ENCODE data around the gene MYO5C.

The MYO5C gene

GRCh38 chr15:52193321-52193720 is 102.3 kb downstream of the MYO5C start:
- Mint-ChIP-seq H3K9me3 (no peaks in the 10 kb centered on the region), H3K4me1 (no peaks in the 10 kb centered on the region), H3K27me3 (ENCODE audit: low read depth, poor library complexity) (no peaks in the 10 kb centered on the region), H3K27ac (peak overlapping the region; percentile 75), H3K4me3 (no peak overlapping the region), H3K36me3 (ENCODE audit: low read depth) (no peaks in the 10 kb centered on the region)
- TF ChIP-seq CTCF (IDR thresholded peaks at IDR 0.05), result no peak
- DNase-seq, result no peak

- H3K4me1 Mint-ChIP-seq, result no peaks in the 10 kb centered on the region
- no peaks in the 10 kb centered on the region for H3K36me3 Mint-ChIP-seq (ENCODE audit: low read depth)
- peaks cover 2% of the 10 kb centered on the region for H3K27me3 Mint-ChIP-seq (ENCODE audit: low read depth, poor library complexity)
- no peak for TF ChIP-seq CTCF (IDR thresholded peaks at IDR 0.05)
- H3K4me3 Mint-ChIP-seq, result no peak within 1 kb of the TSS
- no peak within 1 kb of the TSS for H3K27ac Mint-ChIP-seq
- H3K9me3 Mint-ChIP-seq, result no peaks in the 10 kb centered on the region
- no peak for DNase-seq
Measured at GRCh38 chr15:52191207-52191606, 104.4 kb downstream of the MYO5C start, which contains the start of gene GNB5. GNB5 (minus strand) TSS chr15:52191392; CDS start chr15:52184676, 6,716 bp downstream.

- no peaks in the 10 kb centered on the region for H3K36me3 Mint-ChIP-seq (ENCODE audit: low read depth)
- H3K4me3 Mint-ChIP-seq, result no peak overlapping the region
- no peak overlapping the region for H3K27ac Mint-ChIP-seq
- DNase-seq, result no peak
- no peak for TF ChIP-seq CTCF (IDR thresholded peaks at IDR 0.05)
- H3K27me3 Mint-ChIP-seq (ENCODE audit: low read depth, poor library complexity), result peaks cover 15% of the 10 kb centered on the region
- no peaks in the 10 kb centered on the region for H3K9me3 Mint-ChIP-seq
- H3K4me1 Mint-ChIP-seq, result no peaks in the 10 kb centered on the region
Measured at GRCh38 chr15:52186651-52187486, 108.7 kb downstream of the MYO5C start.

DNA sequence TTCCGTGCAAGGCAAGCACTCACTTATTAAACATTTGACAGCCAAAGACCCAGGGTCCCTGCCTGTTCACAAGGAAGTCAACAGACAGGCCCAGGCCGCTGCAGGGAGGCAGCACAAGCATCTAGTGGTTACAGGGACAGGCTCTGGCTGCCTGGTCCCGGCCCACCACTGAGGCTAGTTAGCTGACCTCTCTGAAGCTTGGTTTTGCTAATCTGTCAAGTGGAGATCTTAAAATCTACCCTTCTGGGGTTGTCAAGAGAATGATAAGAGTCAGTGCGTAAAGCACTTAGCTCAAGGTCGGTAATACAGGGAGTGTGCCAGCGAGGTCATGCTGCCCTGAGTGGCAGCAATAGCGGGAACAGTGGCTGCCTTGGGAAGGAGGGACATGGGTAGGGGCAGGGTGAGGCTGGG is 110.4 kb downstream of the MYO5C start:
- Mint-ChIP-seq H3K27me3 (ENCODE audit: low read depth, poor library complexity) (peaks cover 32% of the 10 kb centered on the region), H3K4me3 (no peak overlapping the region), H3K27ac (no peak overlapping the region), H3K4me1 (peaks cover 8% of the 10 kb centered on the region), H3K9me3 (no peaks in the 10 kb centered on the region), H3K36me3 (ENCODE audit: low read depth) (no peaks in the 10 kb centered on the region)
- no peak for TF ChIP-seq CTCF (IDR thresholded peaks at IDR 0.05)
- no peak for DNase-seq

DNA sequence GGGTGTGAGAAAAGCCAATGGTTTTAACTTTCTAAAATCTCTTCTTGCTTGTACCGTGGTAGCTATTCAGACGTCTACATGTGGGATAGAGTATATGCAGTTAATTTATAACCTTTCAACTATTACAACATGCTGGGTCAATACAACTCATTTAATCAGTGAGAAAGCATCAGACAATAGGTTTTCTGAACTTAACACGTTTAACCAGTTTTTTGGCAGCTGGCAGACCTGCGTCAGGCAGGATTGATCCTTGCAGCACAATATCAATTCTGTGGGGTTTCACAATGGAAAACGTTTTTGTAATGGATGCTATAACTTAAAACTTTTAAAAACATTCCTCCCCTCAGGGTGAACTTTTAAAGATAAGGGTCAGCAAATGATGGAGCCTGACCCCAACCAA is 110.9 kb downstream of the MYO5C start:
- peaks cover 8% of the 10 kb centered on the region for H3K4me1 Mint-ChIP-seq
- H3K27ac Mint-ChIP-seq, result no peak overlapping the region
- peaks cover 35% of the 10 kb centered on the region for H3K27me3 Mint-ChIP-seq (ENCODE audit: low read depth, poor library complexity)
- no peaks in the 10 kb centered on the region for H3K9me3 Mint-ChIP-seq
- no peak overlapping the region for H3K4me3 Mint-ChIP-seq
- no peak for TF ChIP-seq CTCF (IDR thresholded peaks at IDR 0.05)
- H3K36me3 Mint-ChIP-seq (ENCODE audit: low read depth), result no peaks in the 10 kb centered on the region
- no peak for DNase-seq

Data from nephron progenitor cell (in vitro differentiated cells).